Measurements from ENCODE around the gene PITPNM1.

- TF ChIP-seq EZH2 (IDR thresholded peaks at IDR 0.05) (no peak), POLR2AphosphoS5 (IDR thresholded peaks at IDR 0.05; ENCODE audit: borderline replicate concordance, low read depth, low read length) (no peak)
Measured at GRCh38 chr11:67494371-67495233, 10.6 kb downstream of the PITPNM1 start.

Measured in SK-N-MC (cell line).